NB4 (cell line): ENCODE data around the gene BNIP3.

ENCODE experiments used
- MYC ChIP-seq: IDR thresholded peaks from 2 replicates; pipeline ENCODE4 v1.6.1; 2011; ENCODE audit warnings: low read depth, low read length
- TF ChIP-seq, protein P1 (sequence below): IDR thresholded peaks from one replicate; pipeline ENCODE4 v1.5.1; 2012; ENCODE audit warnings: low read depth, low read length
- TF ChIP-seq, protein P2 (sequence below): IDR thresholded peaks from 2 replicates; pipeline ENCODE4 v1.6.1; 2011; ENCODE audit warnings: low read depth, low read length

DNA sequence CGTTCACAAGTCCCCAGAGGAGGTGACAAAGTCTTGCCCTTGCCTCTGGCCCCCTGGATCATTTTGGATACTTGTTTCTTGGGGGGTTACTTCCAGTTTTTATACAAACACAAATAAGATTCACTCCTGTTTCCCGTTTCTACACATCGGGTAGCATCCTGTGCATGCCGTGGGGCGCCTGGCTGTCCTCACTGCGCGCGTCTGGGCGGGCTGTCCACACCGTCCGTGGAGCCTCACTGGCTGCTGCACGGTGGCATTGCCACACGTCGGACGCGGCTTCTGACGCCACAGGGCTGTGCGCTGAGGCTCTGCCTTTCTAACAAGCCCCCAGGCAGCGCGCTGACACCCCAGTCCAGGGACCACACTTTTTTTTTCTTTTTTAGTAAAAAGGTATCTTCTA is 18.4 kb downstream of the BNIP3 start:
- TF ChIP-seq, protein P1, sequence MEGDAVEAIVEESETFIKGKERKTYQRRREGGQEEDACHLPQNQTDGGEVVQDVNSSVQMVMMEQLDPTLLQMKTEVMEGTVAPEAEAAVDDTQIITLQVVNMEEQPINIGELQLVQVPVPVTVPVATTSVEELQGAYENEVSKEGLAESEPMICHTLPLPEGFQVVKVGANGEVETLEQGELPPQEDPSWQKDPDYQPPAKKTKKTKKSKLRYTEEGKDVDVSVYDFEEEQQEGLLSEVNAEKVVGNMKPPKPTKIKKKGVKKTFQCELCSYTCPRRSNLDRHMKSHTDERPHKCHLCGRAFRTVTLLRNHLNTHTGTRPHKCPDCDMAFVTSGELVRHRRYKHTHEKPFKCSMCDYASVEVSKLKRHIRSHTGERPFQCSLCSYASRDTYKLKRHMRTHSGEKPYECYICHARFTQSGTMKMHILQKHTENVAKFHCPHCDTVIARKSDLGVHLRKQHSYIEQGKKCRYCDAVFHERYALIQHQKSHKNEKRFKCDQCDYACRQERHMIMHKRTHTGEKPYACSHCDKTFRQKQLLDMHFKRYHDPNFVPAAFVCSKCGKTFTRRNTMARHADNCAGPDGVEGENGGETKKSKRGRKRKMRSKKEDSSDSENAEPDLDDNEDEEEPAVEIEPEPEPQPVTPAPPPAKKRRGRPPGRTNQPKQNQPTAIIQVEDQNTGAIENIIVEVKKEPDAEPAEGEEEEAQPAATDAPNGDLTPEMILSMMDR = no peak
- no peak for TF ChIP-seq MYC
- TF ChIP-seq, protein P2, sequence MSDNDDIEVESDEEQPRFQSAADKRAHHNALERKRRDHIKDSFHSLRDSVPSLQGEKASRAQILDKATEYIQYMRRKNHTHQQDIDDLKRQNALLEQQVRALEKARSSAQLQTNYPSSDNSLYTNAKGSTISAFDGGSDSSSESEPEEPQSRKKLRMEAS = no peak
